ENCODE measurements around the gene ZNF330.
"Not testable (repeated sequence)": the region's sequence is repeated elsewhere in the genome, so short reads cannot be mapped to it uniquely, and the experiment has no call there.

Gene ZNF330

DNA sequence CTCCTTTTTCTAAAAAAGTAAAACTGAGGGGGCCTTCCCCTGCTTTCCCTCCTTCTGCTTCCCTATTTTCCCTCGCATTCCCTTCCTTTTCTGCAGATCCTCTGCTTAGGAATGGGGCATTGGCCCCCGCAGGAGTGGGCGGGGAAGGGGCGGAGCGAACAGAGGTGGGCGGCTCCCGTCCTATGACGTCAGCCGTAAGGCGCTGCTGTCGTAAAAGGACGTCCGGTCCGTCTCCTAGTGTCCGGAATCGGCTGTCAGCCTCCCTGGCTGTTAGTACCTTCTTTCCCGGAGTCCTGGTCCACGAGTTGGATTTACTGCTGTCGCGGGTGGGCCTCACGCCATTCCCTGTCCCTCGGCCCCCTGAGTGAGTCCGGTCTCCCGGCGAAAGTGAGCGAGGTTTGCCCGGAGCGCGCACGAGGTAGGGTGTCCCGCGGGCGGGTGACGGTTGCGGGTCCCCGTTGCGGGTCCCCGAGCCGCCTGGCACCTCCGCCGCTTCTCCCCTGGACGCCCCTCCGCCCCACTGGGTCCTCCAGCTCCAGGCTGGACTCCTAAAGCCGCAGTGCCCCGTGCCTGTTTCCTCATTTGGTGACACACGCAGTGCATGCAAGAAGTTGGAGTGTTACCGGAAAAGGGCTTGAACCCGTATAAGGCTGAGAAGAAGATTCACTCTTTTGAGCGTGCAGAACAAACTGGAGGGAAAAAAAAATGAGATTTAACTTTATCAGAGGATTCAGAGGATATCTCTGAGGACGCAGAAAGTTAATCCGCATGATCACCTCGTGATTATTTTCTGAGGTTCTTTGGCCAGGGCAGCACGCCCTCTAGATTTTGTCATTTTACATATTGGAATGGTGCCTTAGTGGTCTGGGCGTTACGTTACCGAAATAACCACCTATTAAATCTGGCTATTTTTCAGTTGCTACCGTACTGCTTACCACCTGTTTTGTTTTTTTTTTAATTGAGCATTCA lies at the start of gene ZNF330:
ZNF330 (plus strand) TSS at position 205 of the 969 bp plus-strand sequence. CDS start 1,477 bp downstream, outside the sequence.
- no peak for DNase-seq

DNA sequence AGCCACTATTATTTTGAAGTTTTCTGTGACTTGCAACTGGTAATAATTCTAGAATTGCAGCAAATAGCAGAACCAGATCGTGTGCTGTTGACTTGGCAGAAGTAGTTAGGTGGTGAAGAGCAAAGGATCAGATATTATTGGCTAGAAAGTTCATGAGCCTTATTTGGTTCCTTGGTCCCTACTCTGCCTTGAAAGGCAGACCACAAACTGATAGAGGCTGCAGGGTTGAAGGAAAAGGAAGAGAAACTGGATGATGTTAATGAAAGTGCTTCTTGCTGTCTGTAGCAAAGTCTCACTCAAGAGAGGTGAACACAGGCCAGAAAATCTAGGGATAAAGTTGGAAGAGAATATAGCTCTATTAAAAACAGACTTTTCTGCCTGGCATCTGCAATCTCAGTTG lies 46.2 kb upstream of the ZNF330 start:
- no peak for DNase-seq

DNA sequence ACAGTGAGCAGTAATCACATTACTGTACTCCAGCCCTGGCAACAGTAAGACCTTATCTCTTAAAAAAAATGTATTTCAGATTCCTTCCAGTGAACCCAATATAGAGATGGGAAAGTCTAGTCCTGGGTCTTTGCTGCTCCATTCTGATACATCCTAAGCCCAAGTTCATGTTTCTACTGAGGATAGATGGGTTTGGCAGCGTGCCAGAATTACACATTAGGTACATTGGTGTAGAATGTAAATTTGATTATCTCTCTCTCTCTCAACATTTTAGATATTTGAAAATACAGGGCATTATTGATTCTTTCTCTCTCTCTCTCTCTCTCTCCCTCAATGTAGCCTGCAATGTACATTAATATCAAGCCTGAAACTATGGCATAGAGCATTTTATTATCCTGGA lies 43.5 kb upstream of the ZNF330 start:
- no peak for DNase-seq

DNA sequence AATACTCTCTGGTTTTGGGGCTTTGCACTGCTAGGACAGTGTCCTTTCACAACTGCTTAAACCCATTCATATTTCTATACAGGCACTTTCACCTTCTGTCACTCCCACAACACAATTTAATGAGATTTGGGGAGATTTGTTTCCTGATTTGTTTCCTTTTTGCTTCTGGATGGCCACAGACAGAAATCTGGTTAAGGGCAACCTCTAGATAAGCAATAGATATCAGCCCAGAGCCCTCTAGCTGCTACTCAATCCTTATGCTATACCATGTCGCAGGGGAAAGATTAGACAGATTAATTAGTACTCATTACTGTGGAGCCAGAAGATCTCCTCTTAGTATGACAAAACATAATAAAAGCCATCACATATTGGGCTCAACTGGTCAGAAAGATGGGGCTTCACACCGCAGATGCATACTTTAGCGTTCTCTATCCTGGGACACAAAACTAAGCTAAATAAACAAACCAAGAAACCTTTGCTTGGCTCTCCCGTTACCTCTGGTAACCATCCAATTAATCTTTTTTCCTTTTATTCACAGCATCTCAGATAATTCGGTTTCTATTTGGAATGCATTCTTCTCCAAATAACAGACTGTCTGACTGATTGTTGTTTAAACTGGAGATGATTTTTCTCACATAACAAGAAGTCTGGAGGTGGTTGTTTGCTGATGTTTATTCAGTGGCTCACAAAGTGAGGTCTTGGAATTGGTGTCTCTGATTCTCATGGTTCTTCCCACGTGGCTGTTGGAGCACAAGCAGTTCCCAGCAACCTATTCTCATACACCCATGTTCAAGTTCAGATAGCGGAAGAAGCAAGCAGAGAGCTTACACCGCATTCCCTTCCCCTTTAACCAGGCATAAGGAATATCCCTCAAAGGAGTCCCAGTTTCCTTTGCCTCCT lies 41.0 kb upstream of the ZNF330 start:
- no peak for DNase-seq

DNA sequence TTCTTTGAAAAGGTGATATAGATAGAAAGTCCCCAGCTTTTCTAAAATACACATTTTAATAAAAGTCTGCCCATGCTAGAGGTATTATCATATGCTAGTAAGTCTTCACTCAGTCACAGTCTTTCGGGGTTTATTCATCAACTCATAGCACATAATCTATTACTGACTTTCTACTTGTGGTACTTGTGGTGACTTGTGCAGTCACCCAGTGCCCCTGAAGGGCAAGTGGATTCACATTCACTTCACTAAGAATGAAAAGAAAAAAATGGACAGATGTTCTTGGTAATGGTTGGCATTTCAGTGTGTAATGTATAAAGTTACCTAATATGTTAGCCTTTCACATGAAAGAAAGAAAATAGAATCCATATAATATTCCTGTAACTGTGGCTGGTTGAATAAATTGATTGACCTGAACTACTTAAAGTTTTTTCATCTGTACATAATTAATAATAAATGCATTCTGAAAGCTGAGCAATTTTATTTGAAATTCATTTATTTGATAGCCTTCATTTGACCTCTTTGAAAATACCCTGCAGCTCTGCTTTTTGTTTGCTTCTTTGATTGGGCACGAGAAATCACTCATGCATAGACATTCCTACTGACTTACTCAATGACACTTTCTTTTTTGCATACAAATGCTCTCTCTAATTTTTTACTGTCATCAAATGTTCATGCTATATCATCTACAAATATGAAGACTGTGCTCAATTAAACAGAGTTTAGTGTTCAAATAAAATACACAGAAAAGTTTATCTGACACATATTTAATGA lies 39.5 kb upstream of the ZNF330 start:
- no peak for DNase-seq

DNA sequence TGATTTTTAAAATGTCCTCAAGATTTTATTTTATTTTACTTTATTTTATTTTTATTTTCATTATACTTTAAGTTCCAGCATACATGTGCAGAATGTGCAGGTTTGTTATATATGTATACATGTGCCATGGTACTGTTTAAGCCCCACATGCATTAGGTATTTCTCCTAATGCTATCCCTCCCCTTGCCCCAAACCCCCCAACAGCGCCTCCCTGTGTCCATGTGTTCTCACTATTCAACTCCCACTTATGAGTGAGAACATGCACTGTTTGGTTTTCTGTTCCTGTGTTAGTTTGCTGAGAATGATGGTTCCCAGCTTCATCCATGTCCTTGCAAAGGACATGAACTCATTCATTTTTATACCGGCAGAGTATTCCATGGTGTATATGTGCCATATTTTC lies 37.2 kb upstream of the ZNF330 start:
- not testable (repeated sequence) for DNase-seq

DNA sequence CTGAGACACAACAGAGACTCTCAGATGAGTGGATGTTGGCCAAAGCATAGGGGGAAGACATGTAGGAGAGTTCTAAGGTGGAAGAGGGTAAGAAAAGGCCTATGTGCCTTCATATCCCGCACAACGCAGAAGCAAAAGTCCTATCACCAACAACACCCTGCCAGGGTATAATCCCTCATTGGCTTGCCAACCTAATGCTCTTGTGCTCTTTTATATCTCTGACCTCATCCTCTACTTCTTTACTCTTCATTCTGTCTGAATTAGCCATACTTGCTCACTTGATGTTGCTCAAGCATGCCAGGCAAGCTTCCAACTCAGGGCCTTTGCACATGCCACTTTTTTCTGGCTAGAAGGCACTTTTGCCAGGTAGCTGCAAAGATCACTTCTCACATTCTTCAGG lies 28.1 kb upstream of the ZNF330 start:
- no peak for DNase-seq

DNA sequence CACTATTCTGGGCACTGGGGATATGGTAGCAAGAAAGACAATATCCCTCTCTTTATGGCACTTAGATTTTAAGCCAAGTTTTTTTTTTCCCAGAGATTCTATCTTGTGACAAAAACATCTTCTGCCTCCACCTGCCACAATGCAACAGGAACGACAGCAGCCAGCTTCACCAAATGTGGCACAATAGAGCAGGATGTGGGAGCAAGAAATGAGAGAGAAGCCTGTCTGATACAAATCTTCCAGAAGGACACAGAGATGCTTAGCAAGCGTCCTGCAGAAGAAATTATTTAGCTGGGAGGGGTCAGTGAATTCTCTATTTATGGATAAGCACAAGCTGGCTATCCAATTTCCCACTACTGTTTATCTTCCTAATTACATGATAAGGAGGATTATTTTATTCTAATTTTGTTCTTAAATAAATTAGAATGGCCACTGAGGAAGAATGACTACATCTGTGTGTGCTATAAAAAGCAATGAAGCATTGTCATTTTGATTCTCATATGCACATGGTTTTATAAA lies 27.1 kb upstream of the ZNF330 start:
- DNase-seq, result no peak

DNA sequence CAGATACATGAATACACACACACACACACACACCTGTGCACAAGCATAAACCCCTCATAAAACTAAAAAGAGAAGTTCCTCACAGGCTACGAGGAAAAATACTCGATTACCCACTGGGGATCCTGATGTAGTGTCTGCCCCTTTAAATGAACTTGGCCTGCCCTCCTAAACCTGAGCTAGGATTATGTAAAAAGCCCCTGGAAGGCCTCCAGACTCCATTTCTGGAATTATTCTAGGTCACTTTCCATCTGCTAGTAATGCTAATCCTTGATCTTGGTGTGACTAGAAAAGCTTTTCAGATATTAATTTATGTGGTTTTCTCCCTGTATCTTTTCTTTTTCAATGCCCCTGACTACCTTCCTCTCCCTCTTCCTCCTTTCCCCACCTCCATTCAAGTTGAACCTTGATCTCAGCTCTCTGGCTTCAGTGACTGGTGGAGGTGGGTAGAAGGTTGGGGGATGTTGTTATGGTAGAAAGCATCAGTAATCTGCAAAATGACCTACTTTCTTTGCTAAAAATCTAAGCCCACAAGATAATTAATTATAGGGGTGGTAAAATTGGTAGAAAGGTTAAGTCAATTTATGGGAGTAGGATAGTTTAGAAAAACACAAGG lies 25.5 kb upstream of the ZNF330 start:
- DNase-seq, result no peak

DNA sequence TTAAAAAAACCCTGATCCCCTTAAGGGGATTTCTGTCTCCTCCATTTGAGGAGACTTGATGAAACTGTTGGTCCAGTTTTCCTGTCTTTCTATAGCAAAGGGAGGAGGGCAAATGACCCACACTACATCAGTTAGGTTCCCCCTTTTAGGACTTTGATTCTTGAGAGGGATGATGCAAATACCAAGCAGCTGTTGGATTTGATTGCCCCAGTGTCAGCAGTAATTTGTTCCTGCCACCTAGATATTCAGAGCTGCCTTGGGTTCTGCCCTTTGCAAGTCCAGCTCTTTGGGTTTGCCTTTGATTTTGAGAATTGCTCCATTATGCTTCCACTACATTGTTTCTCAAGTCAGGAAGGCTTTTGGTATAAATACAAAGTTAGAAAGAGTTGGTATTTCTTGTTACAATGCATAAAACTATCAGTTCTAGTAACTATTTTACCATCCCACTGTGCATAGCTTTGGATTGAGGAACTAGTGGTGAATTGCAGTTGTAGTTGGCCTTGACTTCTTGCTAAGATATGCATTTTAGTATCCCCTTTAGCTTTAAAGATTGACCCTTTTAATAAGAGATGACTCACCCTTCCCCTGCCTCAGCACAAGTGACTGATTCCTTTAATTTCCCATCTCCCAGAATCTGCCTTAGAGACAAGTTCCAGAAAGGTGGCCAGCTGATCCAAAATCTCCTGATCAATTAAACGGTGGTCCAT lies 24.3 kb upstream of the ZNF330 start:
- no peak for DNase-seq

DNA sequence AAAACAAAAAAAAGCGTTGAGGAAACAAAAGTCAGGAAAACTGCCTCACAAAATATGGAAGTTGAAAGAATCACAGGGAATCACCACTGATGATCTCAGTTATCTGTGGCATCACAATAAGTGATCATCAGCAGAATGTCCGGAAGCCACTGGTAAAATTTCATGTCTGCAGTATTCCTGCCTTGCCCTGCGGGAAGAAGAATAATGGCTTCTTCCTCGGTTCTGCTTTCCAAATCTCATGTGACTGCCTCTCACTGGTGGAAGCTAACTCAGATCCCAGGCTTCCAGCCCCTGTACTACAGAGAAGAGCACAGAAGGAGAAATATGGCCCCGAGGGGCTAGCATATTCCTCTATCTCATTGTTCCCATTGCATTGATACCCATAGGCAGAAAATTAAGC lies 12.7 kb upstream of the ZNF330 start:
- DNase-seq, result no peak

DNA sequence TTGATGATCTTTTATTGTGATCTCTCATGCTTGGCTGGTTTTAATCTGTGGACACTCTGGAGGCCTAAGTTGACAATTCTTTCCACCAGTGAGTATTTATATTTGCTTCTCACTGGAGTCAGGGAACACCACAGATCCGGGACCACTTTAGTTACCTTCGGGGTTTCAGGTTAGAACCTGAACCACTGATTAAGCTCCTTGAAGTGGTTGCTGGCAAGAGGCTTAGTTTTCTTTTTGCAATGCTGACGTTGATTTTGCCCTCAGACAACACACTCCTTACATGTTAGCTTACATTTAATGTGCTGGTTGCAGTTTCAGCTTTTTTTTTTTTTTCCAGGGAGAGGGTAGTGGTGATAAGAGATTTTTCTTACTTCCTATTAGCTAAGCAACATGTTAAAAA lies 10.5 kb upstream of the ZNF330 start:
- DNase-seq, result no peak

DNA sequence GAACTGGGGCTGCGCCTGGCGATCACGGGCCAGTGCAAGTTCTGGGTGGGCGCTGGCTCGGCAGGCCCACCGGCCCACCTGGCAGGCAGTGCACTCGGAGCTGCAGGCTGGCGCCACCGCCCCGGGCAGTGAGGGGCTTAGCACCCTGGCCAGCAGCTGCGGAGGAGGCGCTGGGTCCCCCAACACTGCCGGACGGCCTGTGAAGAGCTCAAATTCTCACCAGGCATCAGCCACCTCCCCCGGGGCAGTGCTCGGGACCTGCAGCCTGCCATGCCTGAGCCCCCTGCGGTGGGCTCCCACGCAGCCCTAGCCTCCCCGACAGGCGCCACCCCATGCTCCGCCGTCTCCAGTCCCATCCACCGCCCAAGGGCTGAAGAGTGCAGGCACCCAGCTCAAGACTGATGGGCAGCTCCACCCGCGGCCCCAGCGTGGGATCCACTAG lies 7.1 kb upstream of the ZNF330 start:
- DNase-seq, result no peak

DNA sequence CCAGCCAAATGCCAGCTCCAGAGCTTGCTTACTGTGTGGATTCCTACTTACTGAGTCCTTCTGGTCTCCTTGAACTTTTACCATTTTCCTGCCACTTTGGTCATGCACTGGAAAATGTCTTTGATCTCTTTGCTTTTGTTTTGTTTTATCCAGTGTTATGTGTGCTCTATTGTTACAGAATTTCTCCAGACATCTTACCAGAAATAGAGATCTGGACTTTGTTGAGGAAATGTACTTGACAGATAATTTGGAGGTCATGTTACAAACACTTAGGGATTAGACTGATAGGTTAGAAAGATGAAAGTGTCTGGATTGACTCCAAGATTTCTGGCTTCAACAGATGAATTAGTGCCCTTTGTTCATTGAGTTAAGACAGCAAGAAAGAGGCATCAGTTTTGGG lies 5.7 kb upstream of the ZNF330 start:
- no peak for DNase-seq

DNA sequence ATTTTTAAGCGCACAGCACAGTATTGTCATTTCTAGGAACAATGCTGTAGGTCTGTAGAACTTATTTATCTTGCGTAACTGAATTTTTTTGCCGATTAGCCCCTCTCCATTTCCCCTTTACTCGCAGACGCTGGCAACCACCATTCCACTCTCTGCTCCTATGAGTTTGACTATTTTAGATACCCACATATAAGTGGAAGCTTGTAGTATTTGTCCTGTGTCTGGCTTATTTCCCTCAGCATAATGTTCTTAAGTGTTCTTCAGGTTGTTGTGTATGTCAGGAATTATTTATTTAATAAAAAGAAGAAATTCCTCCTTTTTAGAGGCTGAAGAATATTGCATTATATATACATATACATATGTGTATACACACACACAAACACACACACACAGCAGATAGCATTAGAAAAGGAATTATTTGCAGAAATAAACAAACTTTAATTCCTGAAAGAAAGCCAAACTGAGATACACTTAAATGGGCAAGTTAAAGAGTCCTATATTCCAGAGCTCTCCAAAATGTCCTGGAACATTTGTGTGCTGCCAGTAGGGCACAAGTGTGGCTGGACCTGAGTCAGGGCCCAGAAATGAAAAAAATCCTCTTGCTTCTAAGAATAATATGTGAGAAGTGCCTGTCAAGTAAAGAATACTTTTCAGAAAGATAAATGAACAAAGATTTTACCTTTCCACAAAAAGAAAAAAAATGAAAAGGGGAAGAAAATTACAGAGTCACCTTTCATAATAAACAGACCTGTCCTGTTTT lies 4.5 kb upstream of the ZNF330 start:
- no peak for DNase-seq

DNA sequence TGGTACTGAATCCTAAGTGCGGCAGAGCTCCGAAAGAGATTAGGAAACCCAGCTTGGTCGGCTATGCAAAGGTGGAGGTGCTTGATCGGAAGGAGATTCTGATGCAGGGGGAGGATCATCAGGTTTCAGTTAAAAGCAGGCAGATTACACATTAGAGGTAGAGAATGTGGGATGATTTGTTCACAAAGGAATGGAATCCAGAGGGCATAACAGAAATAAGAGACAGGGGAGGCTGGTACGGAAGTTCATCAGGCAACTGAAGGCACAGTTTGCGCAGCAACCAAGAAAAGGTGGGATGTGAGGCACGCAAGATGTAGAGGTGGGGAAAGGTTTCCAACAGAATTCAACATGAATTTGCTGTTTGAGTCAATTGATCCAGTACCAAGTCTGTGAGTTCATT lies 424 bp upstream of the ZNF330 start:
- no peak for DNase-seq

DNA sequence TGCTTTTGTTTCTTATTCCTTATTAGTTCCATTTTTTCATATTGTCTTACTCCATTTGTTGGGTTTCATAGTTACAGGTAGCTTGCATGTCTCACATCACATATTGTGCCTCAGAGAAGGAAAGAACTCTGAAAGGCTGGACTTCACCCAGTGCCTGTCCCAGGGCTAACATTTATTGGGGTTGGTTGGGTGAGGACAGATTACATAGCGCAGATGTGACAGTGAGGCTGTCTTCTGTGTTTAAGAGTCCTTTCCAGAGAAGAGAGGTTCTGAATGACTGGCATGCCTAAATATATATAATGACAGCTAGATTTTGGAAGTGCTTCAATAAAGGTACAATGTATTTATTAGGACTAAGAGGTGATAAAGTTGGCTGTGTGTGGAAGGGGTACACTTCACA lies 2.7 kb downstream of the ZNF330 start:
- no peak for DNase-seq

DNA sequence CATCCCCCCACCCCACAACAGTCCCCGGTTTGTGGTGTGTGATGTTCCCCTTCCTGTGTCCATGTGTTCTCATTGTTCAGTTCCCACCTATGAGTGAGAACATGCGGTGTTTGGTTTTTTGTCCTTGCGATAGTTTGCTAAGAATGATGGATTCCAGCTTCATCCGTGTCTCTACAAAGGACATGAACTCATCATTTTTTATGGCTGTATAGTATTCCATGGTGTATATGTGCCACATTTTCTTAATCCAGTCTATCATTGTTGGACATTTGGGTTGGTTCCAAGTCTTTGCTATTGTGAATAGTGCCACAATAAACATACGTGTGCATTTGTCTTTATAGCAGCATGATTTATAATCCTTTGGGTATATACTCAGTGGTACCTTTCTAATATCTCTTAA lies 6.6 kb downstream of the ZNF330 start:
- not testable (repeated sequence) for DNase-seq

DNA sequence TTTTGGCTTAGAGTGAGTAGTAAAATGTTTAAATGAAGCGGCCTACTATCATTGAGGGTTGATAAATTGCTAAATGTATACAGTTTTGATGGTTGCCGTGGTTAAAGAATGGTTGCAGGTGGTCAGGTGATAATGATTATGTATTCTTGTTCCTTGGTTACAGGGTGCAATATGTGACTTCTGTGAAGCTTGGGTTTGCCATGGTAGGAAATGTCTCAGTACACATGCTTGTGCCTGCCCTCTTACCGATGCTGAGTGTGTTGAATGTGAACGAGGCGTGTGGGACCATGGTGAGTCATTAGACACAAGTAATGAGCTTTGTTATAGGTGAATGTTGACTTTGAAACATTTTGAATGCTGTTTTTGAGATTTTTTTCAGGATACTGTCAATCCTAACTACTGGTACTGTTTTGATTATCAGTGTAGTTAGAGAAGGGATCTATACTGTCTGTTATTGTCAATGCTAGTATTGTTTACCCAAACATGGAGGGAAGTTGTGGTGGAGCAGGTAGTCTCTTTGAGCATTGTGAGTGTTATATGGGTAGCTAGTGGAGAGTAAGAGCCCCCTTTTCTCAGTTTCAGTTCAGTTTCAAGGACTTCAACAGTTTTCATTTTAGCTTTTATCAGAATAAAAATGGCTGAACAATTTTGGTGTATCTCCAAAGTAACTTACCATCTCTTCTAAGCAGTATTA lies 8.9 kb downstream of the ZNF330 start:
- DNase-seq, result no peak

DNA sequence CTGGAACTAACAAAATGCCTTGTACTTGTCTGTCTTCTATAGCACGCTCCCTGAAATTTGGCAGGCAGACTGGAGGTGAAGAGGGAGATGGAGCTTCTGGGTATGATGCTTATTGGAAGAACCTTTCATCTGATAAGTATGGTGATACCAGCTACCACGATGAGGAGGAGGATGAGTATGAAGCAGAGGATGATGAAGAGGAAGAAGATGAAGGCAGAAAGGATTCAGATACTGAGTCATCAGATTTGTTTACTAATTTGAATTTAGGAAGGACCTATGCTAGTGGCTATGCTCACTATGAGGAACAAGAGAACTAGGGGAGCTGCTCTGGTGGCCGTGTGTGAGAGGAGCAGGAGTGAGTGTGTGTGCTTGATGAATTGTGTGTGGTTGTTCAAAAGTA lies 13.0 kb downstream of the ZNF330 start:
- no peak for DNase-seq

All from NCI-H1436 treated with DMSO at 0.1 percent for 48 hours (cell line).